Endothelial cell of umbilical vein (primary cell): Measurements from ENCODE around the gene GPR89A.
"Not testable (repeated sequence)": the region's sequence is repeated elsewhere in the genome, so short reads cannot be mapped to it uniquely, and the experiment has no call there.

ENCODE experiments used
- EZH2 ChIP-seq: IDR thresholded peaks from 2 replicates; pipeline ENCODE4 v1.6.1; 2012; ENCODE audit warnings: borderline replicate concordance, low read depth, mild to moderate bottlenecking, moderate library complexity, low read length, inconsistent platforms; ENCODE audit not compliant: severe bottlenecking
- MYC ChIP-seq: IDR thresholded peaks from one replicate; pipeline ENCODE4 v1.6.1; 2011; ENCODE audit warnings: mild to moderate bottlenecking, low read depth, low read length
- POLR2A ChIP-seq: IDR thresholded peaks from 2 replicates; pipeline ENCODE4 v1.6.1; 2012; ENCODE audit warnings: low read depth, mild to moderate bottlenecking, control low read depth, low read length
- POLR2AphosphoS5 ChIP-seq: IDR thresholded peaks from 2 replicates; pipeline ENCODE4 v1.6.1; 2012; ENCODE audit warnings: low read depth, mild to moderate bottlenecking, control low read depth, low read length, moderate library complexity; ENCODE audit not compliant: insufficient read depth
- TF ChIP-seq, protein P1 (sequence below), 2 donors: IDR thresholded peaks; 1 replicate in 1 of 2; 2 replicates in 1 of 2; pipeline ENCODE4 v1.5.1; 2011; ENCODE audit warnings: low read length in 2 of 2, mild to moderate bottlenecking in 2 of 2, moderate library complexity in 2 of 2, control low read depth in 1 of 2, inconsistent platforms in 1 of 2, low read depth in 1 of 2; ENCODE audit not compliant: insufficient read depth in 1 of 2; ENCODE audit errors: extremely low read depth in 1 of 2

DNA sequence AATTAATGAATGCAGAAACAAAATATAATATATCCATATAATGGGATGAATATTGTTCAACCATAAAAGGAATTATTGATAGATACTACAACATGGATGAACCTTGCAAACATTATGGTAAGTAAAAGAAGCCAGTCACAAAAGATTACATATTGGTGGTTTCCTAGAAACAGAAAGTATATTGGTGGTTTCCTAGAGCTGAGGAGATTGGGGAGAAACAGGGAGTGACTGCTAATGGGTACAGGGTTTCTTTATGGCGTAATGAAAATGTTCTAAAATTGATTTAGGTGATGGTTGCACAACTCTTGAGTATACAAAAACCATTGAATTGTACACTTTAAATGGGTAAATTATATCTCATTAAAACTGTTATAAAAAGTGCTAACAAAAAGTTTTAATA lies 14.4 kb downstream of the GPR89A start:
- TF ChIP-seq, protein P1, sequence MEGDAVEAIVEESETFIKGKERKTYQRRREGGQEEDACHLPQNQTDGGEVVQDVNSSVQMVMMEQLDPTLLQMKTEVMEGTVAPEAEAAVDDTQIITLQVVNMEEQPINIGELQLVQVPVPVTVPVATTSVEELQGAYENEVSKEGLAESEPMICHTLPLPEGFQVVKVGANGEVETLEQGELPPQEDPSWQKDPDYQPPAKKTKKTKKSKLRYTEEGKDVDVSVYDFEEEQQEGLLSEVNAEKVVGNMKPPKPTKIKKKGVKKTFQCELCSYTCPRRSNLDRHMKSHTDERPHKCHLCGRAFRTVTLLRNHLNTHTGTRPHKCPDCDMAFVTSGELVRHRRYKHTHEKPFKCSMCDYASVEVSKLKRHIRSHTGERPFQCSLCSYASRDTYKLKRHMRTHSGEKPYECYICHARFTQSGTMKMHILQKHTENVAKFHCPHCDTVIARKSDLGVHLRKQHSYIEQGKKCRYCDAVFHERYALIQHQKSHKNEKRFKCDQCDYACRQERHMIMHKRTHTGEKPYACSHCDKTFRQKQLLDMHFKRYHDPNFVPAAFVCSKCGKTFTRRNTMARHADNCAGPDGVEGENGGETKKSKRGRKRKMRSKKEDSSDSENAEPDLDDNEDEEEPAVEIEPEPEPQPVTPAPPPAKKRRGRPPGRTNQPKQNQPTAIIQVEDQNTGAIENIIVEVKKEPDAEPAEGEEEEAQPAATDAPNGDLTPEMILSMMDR (IDR thresholded peaks at IDR 0.05; ENCODE audit: extremely low read depth in 1 of 2, insufficient read depth in 1 of 2, low read depth in 1 of 2, low read length in 2 of 2) = not testable (repeated sequence)
- TF ChIP-seq MYC, POLR2A, EZH2, POLR2AphosphoS5: not testable (repeated sequence)
